ENCODE measurements around the gene SCNM1. TPM values are rescaled to one million over a fixed set of nuclear protein-coding genes. Genes with fewer than 3 reads are reported as not detected.

SCNM1 gene
- total and polyA plus RNA-seq, 9 of the 15 experiments (the other 6 are each of a cell fraction or from before 2014, with no cell fraction given): 17.2 to 204 (median 63.0) TPM

- TF ChIP-seq ZNF449 (CRISPR knock-in tag; IDR thresholded peaks at IDR 0.05): no peak
- peak in 2 of 3 experiments; percentile 53 to 72 for TF ChIP-seq YY1 (IDR thresholded peaks at IDR 0.05; ENCODE audit: borderline replicate concordance in 1 of 3, control insufficient read depth in 1 of 3, extremely low read depth in 1 of 3, insufficient read depth in 3 of 3, insufficient read length in 1 of 3, insufficient replicate concordance in 2 of 3, low read depth in 1 of 3, low read length in 2 of 3)
- TF ChIP-seq CREB3L1 (IDR thresholded peaks at IDR 0.05; ENCODE audit: borderline replicate concordance, low read depth): peak; percentile 96
- peak in 1 of 2 experiments; percentile 34; a peak in 1 of 4 replicates for TF ChIP-seq TBL1XR1 (IDR thresholded peaks at IDR 0.05; ENCODE audit: low read length in 2 of 2)
- TF ChIP-seq MCM3 (IDR thresholded peaks at IDR 0.05): no peak
- peak; percentile 72 for TF ChIP-seq RBFOX2 (IDR thresholded peaks at IDR 0.05; ENCODE audit: low read depth, low read length)
- peak; percentile 90 for TF ChIP-seq NEUROD1 (IDR thresholded peaks at IDR 0.05; ENCODE audit: borderline replicate concordance, low read depth, low read length, partially characterized antibody)
- peak; percentile 100 for TF ChIP-seq POU5F1 (IDR thresholded peaks at IDR 0.05; ENCODE audit: borderline replicate concordance, low read depth, low read length, partially characterized antibody)
- TF ChIP-seq ATF3 (IDR thresholded peaks at IDR 0.05): no peak
- peak; percentile 71 for TF ChIP-seq ATF3 (CRISPR knock-in tag; conservative IDR thresholded peaks at IDR 0.05)
- TF ChIP-seq ILK (tag; IDR thresholded peaks at IDR 0.05; ENCODE audit: borderline replicate concordance, low read depth): no peak
- TF ChIP-seq ATF1 (CRISPR knock-in tag; IDR thresholded peaks at IDR 0.05): no peak
- peak; percentile 89 for TF ChIP-seq ATF1 (tag; IDR thresholded peaks at IDR 0.05)
- peak in 1 of 2 experiments; percentile 100; a peak in 2 of 4 replicates for TF ChIP-seq MCM7 (IDR thresholded peaks at IDR 0.05)
- no peak for TF ChIP-seq MBD1 (CRISPR knock-in tag; IDR thresholded peaks at IDR 0.05)
- TF ChIP-seq GMEB1 (CRISPR knock-in tag; IDR thresholded peaks at IDR 0.05): peak; percentile 75
Measured at GRCh38 chr1:151165738-151166504, at the start of gene SCNM1, which contains the start of gene LYSMD1 (continued).
